ENCODE data around the gene PBXIP1.

PBXIP1 gene

DNA sequence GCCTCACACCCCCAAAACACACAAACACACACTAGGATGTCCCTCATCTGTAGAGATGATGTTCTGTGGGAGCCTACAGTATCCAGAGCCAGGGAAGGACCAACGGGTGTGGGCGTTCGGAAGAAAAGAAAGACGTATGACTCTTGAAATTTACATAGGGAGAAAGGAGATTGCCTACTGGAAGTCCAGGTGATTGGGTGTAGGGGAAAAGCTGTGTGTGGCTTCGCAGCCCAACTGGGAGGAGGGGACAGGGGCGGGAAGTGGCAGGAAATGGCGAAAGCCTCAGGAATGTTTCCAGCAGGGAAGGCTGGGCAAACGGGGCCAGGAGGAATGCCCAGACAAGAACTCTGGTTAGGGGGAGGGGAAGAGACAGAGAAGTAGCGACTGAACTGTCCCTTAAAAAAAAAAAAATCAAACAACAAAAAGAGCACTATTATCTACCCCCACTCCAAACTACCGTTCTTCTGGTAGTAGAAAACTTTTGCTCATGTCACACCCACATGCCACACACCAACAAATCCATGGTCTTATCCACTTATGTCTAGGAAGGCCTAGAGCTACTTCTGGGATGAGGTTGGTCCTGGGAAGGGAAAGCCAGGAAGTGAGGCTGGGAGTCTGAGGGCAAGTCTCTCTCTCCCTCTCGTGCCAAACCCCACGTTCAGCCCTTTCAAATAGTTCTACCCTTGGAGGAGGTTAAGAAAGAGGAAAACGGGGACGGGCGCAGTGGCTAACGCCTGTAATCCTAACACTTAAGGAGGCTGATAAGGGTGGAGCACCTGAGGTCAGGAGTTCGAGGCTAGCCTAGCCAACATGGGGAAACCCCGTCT is 16.8 kb upstream of the PBXIP1 start:
- no peak for DNase-seq

DNA sequence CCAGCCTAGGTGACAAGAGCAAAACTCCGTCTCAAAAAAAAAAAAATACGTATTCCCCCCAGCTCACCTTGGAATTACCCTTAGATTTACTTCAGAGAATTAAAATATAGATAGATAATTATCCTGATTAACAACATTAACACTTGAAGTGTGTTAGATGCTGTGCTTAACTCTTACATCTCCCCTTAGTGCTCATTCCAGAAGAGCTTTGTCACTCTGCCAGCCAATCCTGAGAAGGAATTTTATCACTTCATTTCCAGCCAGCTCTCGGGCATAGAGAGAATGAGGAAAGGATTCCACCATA is 16.3 kb upstream of the PBXIP1 start:
- no peak for DNase-seq

DNA sequence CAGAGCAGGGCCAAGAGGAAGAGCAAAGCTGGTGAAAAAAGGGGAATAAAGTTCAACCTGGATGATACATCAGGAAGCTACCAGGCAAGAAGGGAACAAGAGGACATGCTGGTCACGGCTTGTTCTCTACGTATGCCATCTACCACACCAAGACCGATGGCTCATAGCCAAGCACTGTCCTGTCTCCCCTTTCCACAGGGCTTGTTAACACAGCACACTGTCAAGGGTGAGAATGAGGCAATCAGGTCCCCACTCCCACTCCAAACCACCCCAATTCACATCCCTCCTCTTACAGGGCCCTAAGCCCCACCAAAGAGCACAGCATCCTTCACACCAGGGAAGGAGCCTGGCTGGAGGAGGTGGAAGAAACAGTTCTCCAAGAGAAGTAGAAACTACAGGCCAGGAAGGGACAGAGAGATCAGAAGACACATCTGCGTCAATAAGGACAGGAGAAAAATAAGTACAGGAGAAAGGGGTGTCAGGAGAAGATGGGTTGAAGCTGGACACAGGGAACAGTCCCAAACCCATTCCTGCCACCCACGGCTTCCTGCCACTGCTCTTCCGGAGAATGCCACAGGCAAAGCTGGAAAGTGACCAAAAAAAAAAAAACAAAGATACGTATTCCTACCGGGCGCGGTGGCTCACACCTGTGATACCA is 15.6 kb upstream of the PBXIP1 start:
- no peak for DNase-seq

DNA sequence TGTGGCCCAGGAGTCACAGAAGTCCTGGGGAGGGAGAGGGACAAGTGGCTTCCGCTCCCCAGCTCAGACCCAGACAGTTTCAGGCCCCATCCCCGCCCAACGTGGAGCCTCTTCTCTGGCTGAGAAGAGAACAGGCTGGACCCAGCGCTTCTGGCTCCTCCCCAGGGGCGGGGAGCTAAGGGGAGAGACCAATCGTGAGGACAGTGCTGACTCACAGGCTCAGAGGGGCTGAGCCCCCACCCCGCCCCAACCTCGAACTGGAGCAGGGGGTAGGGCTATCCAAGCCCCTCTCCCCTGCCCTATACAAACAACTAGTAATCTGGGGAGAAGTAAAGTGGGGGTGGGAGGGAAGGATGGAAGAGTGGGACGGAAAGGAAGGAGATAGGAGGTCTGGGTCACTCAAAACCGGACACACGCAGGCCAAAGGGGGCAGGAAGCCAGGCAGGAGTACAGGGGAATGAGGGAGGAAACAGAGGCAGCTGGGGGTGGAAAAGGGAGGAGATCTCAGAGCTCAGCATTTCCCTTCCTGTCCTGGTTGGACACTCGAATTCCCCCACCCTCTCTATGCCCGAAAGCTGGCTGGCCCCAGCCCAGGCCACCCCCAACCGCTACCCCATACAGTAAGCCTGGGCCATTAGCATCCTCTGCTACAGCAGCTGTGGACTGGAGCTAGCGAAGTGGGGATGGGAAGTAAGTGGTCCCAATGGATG is 14.9 kb upstream of the PBXIP1 start, which contains the start of gene SHC1:
SHC1 (minus strand) TSS at position 117 of the 710 bp plus-strand sequence. CDS start 221 bp downstream, outside the sequence.
- no peak for DNase-seq

DNA sequence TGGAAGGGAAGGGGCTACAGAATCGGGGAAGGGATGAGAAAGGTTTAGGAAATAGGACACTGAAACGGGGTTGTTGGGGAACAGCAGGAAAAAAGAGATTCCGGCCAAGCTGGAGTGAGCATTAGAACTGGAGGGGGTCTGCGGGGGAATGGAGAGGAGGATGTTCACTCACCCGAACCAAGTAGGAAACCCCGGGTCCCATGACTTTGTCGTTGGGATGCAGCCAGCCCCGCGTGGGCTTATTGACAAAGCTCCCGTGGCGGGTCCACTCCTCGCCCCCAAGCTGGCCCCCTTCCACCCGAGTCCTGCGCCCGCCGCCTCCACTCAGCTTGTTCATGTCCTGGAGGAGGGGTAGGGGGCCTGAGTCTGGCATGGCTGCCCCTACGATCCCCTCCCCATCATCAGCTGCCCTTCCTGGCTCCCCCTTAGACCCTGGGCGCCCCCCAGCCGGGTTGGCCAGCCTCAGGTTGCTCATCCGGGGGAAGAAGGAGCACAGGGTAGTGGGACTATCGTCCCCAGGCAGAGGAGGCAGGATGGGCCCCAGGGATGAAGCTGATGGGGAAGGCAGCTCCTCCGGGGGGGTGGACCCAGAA is 14.1 kb upstream of the PBXIP1 start:
- DNase-seq = no peak

DNA sequence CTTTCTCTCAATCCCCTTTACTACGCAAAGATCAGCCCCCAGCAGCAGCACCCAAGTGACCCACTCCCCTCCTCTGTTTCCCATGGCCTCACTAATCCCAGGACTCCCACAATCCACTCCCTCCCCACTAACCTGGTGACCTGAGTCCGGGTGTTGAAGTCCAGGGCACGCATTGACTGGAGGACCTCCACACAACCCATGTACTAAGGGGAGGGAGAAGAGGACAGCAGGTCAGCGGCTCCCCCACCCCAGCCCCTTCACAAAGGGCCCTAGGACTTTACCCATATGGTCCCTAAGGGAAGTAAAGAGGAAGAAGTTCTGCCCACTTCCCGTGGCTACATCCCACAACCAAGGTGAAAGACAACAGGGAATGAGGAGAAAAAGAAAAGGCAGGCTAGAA is 13.3 kb upstream of the PBXIP1 start:
- no peak for DNase-seq

DNA sequence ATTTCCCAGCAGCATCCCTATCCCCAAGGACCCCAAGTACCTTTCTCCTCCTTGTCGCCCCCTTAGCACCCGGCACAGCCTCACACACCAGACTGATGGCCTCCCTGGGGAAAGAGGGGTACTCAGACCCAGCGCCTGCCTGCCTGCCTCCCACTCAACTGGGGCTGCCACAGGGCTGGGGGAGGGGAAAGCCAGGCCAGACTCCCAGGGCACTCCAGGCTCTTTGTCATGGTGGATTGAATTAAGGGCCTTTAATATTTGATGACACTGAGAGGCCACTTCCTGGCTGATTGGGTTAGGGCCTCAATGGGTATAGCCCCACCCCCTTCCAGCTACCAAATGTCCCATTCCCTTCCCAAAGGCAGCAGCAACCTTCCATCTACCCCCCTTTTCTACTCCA is 12.8 kb upstream of the PBXIP1 start:
- DNase-seq = no peak

DNA sequence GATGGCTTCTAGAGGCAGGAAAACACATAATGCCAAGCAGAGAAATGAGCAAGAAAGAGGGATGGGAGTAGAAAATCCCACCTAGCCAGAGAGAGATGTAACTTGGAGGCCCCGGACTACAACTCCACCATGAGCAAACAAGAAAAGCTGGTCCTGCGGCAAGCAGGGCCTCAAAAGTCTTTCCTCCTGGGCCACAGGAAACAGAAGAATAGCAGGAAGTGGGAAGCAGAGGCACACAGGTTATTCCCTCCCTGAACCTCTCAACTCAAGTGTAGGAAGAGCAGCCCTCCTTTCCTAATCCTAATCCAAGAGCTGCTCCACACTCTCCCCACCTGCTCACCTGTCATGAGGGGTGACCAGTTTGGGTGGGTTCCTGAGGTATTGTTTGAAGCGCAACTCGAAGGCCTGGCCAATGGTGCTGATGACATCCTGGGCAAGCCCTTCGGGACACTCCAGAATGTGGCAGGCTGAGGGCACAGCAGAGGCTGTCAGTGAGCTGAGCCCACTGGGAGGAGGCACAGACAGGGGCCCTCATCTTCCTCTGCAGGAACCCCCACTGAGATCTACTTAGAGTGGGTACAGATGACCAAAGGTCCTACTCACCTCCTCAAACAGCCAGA is 11.5 kb upstream of the PBXIP1 start:
- DNase-seq = no peak

DNA sequence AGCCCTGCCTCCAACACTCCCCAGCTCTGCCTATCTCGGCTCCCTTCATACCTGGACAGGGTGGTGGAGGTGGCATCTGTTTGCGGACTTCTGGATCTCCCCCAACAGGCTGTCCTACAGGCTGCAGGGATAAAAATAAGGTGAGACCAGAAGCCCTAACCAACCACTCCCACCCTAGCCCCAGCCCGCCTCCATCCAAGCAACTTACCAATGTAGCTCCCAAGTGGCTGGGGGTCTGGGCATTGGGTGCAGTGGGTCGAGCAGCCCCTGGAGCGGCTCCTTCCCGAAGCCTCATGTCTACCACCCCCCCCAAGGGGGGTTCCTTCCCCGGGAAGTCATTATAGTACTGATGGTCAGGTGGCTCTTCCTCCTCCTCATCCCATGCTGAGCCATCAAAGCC is 10.2 kb upstream of the PBXIP1 start:
- DNase-seq = no peak

DNA sequence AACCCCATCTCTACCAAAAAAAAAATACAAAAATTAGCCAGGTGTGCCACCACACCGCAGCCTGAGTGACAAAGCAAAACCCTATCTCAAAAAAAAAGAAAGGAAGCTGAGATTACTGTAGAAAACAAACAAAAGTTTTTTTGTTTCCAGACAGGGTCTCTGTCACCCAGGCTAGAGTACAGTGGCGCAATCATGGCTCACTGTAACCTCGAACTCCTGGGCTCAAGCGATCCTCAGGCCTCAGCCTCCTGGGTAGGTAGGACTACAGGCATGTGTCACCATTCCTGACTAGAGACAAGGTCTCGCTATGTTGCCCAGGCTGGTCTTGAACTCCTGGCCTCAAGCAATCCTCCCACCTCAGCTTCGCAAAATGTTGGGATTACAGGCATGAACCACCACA is 8.5 kb upstream of the PBXIP1 start:
- DNase-seq = no peak

DNA sequence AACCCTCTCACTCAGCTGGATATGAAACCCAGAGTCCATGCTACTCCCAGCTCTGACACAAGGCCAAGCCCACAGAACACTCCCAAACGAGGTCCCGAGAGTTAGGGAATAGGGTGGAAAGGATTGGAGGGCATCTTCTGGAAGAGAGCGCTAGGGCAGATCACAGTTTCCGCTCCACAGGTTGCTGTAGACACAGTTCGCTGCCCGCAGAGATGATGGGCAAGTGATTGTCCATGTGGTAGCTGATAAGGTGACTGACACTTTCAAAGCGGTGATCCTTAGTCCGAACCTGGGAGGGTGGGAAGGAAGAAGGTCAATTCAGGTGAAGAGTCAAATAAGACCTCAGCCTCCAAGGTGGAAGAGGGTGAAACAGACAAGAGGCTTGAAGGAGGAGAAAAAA is 7.7 kb upstream of the PBXIP1 start:
- no peak for DNase-seq

DNA sequence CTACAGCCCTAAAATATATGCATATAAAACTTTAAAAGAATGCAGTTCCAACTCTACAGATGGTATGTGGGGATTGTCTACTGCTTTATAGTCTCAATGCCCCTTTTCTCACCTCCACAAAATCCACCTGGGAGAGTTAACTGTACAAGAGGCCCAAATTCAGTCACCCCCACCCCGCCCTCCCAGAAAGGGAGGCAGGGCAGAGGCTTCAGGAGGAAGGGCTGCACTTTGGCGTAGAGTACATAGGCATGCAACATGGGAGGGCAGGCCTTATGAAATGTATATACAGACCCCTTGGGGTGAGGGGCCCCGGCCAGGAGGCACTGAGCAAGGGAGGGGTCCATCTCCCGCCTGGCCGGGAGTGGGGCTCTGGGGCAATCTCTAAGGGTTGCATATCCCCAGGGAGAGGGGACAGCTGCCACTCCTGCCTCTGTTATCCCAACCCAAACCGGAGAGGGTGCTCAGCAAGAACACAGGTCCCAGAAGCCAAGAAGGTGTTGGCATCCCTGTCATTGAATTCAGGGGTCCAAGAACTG is 7.0 kb upstream of the PBXIP1 start:
- DNase-seq = no peak

DNA sequence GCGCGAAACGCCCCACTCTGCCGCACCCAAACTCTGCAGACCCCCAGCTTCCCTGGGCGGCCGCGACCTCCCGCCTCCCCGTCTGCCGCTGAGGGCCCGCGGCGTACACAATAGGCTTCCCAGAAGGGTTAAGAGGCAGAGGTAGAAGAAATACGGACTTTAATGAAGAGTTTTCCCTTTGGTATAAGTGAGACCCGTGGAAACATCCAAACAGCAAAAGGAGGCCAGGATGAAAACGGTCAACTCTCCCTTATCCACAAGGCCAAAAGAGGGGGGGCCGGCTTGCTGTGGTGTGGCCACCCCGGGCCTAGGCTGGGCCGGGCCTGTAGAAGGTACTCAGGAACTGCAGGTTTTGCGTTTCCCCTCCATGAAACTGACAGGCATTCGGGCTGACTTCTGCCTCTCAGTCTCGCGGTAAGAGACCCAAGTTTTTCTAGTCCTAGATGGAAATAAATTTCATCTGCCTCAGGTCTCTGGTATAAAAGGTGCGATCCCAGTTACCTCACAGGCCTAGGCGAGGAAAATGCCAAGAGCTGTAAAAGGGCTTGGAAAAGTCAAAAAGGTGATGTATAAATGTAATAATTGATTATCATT is 6.4 kb upstream of the PBXIP1 start:
- DNase-seq = no peak

DNA sequence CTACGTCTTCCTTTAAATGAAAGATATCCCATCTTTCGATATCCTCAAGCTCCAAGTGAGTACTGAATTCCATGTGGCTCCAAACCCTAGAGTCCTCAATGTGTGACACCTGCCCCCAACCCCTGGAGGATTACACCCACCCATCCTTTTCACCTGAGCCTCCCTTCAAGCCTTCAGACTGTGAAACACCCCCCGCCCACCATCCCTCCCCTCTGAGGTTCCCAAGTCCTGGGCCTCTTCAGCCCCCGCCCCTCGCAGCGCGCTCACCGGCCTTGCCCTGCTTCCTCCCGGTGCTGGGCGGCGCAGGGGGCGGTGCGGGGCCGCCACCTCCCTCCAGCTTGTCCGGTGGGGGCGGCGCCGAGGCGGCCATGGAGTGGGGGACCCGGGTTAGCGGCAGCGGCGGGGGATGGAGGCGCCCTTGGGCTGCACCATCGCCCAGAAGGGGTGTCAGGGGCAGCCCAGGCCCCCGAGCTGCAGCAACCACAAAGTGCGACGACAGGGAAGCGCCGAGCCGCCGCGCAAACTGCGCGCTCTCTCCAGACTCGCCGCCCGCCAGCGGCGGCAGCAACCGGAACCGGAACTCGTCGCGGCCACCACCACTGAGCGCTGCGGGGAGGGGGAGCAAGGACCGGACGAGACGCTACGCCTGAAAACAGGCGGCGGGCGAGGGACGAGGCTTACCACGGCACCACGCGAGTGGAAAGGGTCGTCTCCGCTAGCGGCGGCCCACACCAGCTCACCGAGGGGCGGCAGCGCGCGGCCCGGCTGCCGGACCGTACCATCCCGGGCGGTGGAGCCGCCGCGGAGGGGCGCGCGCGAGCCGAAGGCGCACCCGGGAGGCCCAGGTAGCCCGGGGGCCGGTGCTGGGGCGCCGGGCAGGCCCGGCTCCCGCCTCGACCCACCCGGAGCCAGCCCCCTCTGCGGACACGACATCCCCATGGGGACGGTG is 5.6 kb upstream of the PBXIP1 start, which contains the start of gene PYGO2:
PYGO2 (minus strand) TSS at position 576 of the 949 bp plus-strand sequence; CDS start at position 370, 206 bp downstream.
- DNase-seq = peak; percentile 79

DNA sequence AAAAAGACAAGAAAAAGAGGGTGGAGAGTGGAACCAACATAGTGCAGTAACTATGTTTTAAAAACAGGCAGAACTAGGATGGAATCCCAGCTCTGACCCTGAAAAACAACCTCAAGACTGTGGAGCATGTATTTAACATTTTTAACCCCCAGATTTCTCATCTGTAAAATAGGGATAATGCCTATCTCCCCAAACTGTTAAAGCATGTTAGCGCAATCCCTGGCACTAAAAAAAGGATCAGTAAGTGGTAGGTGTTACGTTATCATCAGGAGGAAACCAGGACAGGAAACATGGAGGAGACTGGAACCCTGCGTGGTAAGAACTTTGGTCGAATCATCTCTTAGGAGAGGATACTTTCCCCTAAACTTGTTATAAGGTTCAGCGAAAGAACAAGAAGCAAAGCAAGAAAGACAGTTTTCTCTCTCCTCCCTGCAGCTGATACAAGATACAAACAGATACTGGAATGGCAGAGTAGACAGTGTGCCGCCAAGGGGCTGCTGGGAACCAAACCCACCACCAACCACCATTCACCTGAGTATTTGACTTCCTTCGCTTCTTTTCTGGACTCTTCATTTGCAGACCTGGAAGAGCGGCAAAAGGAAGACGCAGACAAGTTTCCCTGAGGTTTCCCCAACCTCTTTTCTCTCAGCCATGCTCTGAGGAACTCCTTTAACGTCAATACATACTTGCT is 4.7 kb upstream of the PBXIP1 start:
- no peak for DNase-seq

DNA sequence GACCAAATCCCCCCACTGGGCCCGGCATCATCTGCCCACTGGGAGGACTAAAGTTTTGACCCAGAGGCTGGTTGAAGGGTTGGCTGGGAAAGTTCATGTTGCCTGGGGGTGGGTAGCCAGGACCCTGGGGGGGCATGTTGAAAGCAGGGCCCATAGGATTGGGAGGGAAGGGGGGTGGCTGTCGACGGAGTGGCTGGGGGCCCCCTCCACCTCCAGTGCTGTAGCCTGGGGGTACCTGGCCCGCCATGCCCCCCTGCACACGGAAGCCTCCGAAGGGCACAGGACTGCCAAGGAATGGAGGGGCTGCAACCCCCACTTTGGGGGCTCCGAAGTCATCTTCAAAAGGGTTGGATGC is 3.5 kb upstream of the PBXIP1 start:
- DNase-seq = no peak

DNA sequence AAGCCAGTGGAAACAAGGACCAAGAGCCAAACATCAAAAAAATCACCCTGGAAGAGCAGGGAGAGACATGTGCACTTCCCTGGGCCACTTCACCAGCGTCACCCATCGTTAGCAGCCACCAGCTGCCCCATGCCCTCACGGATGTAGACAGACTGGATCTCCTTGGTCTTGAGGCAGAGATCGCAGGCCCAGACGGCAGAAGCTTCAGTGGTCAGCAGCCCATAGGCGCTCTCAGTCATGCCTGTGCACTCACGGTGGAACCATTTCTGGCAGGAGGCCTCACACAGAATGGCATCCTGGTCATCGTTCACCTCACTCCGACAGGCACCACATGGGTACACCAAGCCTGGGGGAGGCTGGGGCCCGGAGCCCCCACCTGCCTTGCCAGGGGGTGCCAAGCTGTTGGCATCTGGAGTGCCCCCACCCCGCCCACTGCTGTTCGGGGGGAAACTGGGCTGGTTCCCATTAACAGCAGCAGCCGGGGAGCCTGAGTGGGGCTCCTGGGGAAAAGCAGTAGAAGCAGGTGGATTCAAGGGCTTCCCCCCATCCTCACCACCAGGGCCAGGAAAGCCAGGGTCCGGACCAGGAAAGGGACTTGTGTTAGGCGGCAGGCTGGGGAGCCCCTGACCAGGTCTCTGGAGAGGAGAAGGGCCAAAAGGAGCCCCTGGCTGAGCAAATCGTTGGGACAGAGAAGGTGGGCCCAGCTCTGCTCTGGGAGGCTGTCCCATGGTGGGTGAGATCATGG is 3.0 kb upstream of the PBXIP1 start:
- DNase-seq = no peak

DNA sequence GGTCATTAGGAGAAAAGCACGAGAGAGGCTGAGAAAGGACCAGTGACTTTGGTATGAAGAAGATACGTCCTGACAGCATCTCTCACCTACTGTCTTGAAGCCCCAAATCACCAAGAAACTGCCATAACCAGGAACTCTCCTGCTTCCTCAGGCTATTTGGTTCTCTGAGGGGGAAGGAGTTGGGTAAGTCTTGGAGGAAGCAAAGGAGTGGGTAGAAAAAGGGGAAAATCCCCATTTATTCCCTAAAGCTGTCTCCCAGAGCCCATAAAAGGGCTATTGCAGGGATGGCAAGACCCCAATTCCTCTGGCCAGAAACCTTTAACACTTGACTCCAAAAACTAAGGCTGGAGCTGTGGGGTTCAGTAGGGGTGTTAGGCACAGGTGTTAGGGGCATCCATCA is 2.1 kb upstream of the PBXIP1 start:
- DNase-seq = no peak

DNA sequence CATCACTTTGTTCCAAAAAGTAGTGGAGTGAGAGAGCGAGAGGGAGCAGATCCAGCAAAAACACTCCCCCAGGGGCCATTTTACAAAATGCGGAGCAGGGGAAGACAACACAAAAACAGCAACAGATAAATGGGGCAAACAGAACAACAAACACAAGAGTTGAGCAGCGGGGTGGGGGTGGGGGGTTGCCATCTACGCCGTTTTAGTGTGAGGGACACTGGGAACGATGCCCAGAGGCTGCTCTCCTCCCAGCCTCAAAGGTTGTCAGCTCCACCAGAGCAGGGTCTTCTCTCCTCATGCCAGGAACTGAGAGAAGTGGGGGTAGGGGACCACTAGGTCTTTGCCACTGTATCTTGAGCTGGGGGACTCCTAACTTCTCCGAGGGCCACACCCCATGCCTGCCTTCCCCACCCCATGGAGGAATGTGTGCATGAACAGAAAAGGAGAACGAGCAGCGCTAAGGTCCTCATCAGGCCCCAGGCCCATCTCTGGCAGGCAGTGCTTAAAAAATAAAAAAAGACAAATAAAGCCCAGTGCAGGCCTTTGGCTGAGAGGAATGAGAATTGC is 1.3 kb upstream of the PBXIP1 start:
- no peak for DNase-seq

DNA sequence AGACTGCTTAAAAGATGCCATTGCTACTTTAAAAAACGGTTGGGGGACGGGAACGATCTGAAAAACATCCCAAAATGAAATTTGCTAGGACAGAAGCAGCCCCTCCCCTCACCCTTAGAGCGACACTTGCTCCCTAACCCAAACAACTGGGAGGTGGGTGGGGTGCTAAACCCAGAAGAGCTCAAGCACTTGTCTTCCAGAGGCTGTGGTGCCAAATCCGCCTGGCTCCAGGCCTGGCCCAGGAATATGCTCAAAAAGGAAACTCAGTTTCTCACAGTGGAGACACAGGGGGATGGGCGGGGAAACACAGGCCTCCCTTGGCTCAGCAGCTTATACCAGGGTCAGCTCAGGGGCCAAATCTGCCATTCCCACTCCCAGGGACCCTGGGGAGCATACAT is 644 bp upstream of the PBXIP1 start:
- DNase-seq = no peak
